K562 (cell line): ENCODE measurements around the gene DMD. TPM values are rescaled to one million over a fixed set of nuclear protein-coding genes. Genes with fewer than 3 reads are reported as not detected.

Experiments used
- ATAC-seq: fragments of 200-7000 bp; cut with Tn5 transposase; 3 replicates; pipeline ENCODE4 v1.9.1; 2020; ENCODE audit warnings: moderate library complexity
- BruUV-seq: library from RNA; stranded (reverse); fragments of 400-500 nt; replicated peaks from 2 replicates; lab custom pipeline; 2021; lab: Mats Ljungman, UMichigan
- CTCF ChIA-PET: fragments of 300-600 bp; formaldehyde crosslinking; extraction: SDS; loops from one replicate; lab custom pipeline; 2021; ENCODE audit warnings: low intra/inter-chr PET ratio; lab: Yijun Ruan, JAX
- POLR2A ChIA-PET: fragments of 300-600, 350-650 bp; sonication (Branson Sonifier 250); formaldehyde crosslinking; extraction: SDS; loops from one replicate; lab custom pipeline; 2021; ENCODE audit warnings: antibody characterized with exemption, inconsistent platforms; lab: Yijun Ruan, JAX
- DNase-seq, 4 experiments: peaks; one replicate each; pipeline versions ENCODE4 v3.0.0 to v3.0.0-alpha.2; 2011 to 2018; ENCODE audit warnings: low spot score in 3 of 4, mixed read lengths in 3 of 4; ENCODE audit errors: extremely low read depth in 1 of 4
- FAIRE-seq: peaks from 2 replicates; lab custom pipeline; 2011; peaks lifted over from hg19 to GRCh38; lab: Jason Lieb, UNC
- H2AFZ ChIP-seq: 2 replicates; pipeline ENCODE4 v1.6.0; 2011; ENCODE audit warnings: low read depth, low read length, control low read depth, inconsistent platforms
- H3K27ac ChIP-seq: fragments of 200-600 bp; 3 replicates; pipeline ENCODE4 v1.8.0; 2011; ENCODE audit warnings: low read depth, mild to moderate bottlenecking, control low read depth, inconsistent platforms, low read length, moderate library complexity, mixed read lengths; ENCODE audit errors: extremely low read depth
- H3K27me3 ChIP-seq, 2 experiments: fragments of 300-600 bp in 1 of 2; 2 replicates in 1 of 2; 3 replicates in 1 of 2; pipeline versions ENCODE4 v1.6.0 to v1.8.0; 2011; ENCODE audit warnings: inconsistent platforms in 2 of 2, low read length in 2 of 2, mild to moderate bottlenecking in 1 of 2, mixed read lengths in 1 of 2, moderate library complexity in 1 of 2; ENCODE audit not compliant: control insufficient read depth in 2 of 2, insufficient read depth in 2 of 2
- H3K36me3 ChIP-seq: fragments of 300-600 bp; 3 replicates; pipeline ENCODE4 v1.8.0; 2011; ENCODE audit warnings: mild to moderate bottlenecking, low read length, inconsistent platforms; ENCODE audit not compliant: control insufficient read depth, insufficient read depth
- H3K4me1 ChIP-seq, 2 experiments: fragments of 200-600 bp in 1 of 2; replicated peaks in 1 of 2; 2 replicates in 1 of 2; 3 replicates in 1 of 2; pipeline versions ENCODE4 v1.5.1 to v1.8.0; 2011; ENCODE audit warnings: inconsistent platforms in 2 of 2, low read length in 2 of 2, mild to moderate bottlenecking in 1 of 2, mixed read lengths in 1 of 2, moderate library complexity in 1 of 2; ENCODE audit not compliant: control insufficient read depth in 2 of 2, insufficient read depth in 2 of 2
- H3K4me2 ChIP-seq: 2 replicates; pipeline ENCODE4 v1.6.1; 2011; ENCODE audit warnings: low read length, control low read depth, inconsistent platforms, mixed read lengths; ENCODE audit not compliant: insufficient read depth
- H3K4me3 ChIP-seq: fragments of 200-600 bp; sonication (generic), shearing (Covaris generic); 2 replicates; pipeline ENCODE4 v1.5.1; 2016; ENCODE audit warnings: control low read depth, inconsistent platforms
- H3K79me2 ChIP-seq: fragments of 200-600 bp; 3 replicates; pipeline ENCODE4 v1.8.0; 2011; ENCODE audit warnings: low read length, inconsistent platforms; ENCODE audit not compliant: control insufficient read depth, insufficient read depth
- H3K9ac ChIP-seq, 2 experiments: 2 replicates each; pipeline versions ENCODE4 v1.6.0 to v1.6.1; 2011; ENCODE audit warnings: low read depth in 2 of 2, low read length in 2 of 2, control low read depth in 1 of 2, inconsistent platforms in 1 of 2, mild to moderate bottlenecking in 1 of 2, mixed read lengths in 1 of 2; ENCODE audit not compliant: insufficient read depth in 1 of 2
- H3K9me1 ChIP-seq: one replicate; pipeline ENCODE4 v1.6.0; 2011; ENCODE audit warnings: inconsistent platforms, mild to moderate bottlenecking, low read length, moderate library complexity; ENCODE audit not compliant: control insufficient read depth, insufficient read depth
- H3K9me3 ChIP-seq: replicated peaks from 2 replicates; pipeline ENCODE4 v1.5.1; 2011; ENCODE audit warnings: low read depth, low read length, inconsistent platforms; ENCODE audit not compliant: control insufficient read depth, insufficient read depth
- H4K20me1 ChIP-seq: replicated peaks from 2 replicates; pipeline ENCODE4 v1.6.1; 2011; ENCODE audit warnings: low read length, inconsistent platforms, mixed read lengths; ENCODE audit not compliant: control insufficient read depth, insufficient read depth
- CREB3L1 ChIP-seq: fragments of 450-650 bp; IDR thresholded peaks from 2 replicates; pipeline ENCODE4 v1.6.1; 2014; ENCODE audit warnings: low read depth, mild to moderate bottlenecking, moderate library complexity, borderline replicate concordance
- CTCF ChIP-seq, 3 experiments: IDR thresholded peaks in 2 of 3; conservative IDR thresholded peaks in 1 of 3; 2 replicates each; pipeline ENCODE4 v1.5.1; 2011 to 2012; ENCODE audit warnings: low read length in 3 of 3, mild to moderate bottlenecking in 3 of 3, control low read depth in 2 of 3, improper control_type of control experiment in 1 of 3, inconsistent platforms in 1 of 3, low read depth in 1 of 3, mixed read lengths in 1 of 3, moderate library complexity in 1 of 3; ENCODE audit not compliant: insufficient read depth in 2 of 3
- MAFF ChIP-seq: IDR thresholded peaks from 2 replicates; pipeline ENCODE4 v1.6.1; 2012; ENCODE audit warnings: low read length, improper control_type of control experiment
- MAZ ChIP-seq, 2 experiments: fragments of 450-650 bp in 1 of 2; sonication (generic) in 1 of 2; formaldehyde crosslinking; IDR thresholded peaks in 1 of 2; conservative IDR thresholded peaks in 1 of 2; 2 replicates each; pipeline versions ENCODE4 v1.4.0 to v1.5.0; 2020; ENCODE audit warnings: mild to moderate bottlenecking in 1 of 2, missing genetic modification reagents in 1 of 2
- MCM5 ChIP-seq: fragments of 450-650 bp; IDR thresholded peaks from 2 replicates; pipeline ENCODE4 v1.6.1; 2016; ENCODE audit warnings: low read depth
- RBM25 ChIP-seq: fragments of 200-400 bp; formaldehyde crosslinking; IDR thresholded peaks from 2 replicates; pipeline ENCODE4 v1.6.1; 2018; ENCODE audit warnings: low read length, low read depth, moderate library complexity; ENCODE audit not compliant: severe bottlenecking
- SIN3B ChIP-seq: fragments of 450-650 bp; IDR thresholded peaks from 2 replicates; pipeline ENCODE4 v1.6.1; 2017; ENCODE audit warnings: low read depth, mild to moderate bottlenecking, moderate library complexity
- THRA ChIP-seq: fragments of 450-650 bp; IDR thresholded peaks from 2 replicates; pipeline ENCODE4 v1.6.1; 2017; ENCODE audit warnings: mild to moderate bottlenecking, moderate library complexity
- WHSC1 ChIP-seq: IDR thresholded peaks from one replicate; pipeline ENCODE4 v1.6.1; 2012; ENCODE audit warnings: low read length, control low read depth, inconsistent platforms
- ZFP1 ChIP-seq: fragments of 450-650 bp; formaldehyde crosslinking; IDR thresholded peaks from 2 replicates; pipeline ENCODE4 v1.4.0; 2020; ENCODE audit warnings: mild to moderate bottlenecking, mixed read lengths
- ZNF175 ChIP-seq: fragments of 200-800 bp; sonication (Bioruptor generic); IDR thresholded peaks from 2 replicates; pipeline ENCODE4 v1.6.1; 2016; ENCODE audit warnings: low read depth, mild to moderate bottlenecking, missing genetic modification characterization, missing compliant biosample characterization
- ZNF449 ChIP-seq: fragments of 250-450 bp; sonication (Bioruptor Pico); IDR thresholded peaks from 2 replicates; pipeline ENCODE4 v1.8.0; 2022; ENCODE audit warnings: moderate library complexity, mild to moderate bottlenecking, inconsistent platforms
- ZNF740 ChIP-seq, 3 experiments: fragments of 200-800 bp in 1 of 3; sonication (Bioruptor generic) in 1 of 3; sonication (generic) in 1 of 3; formaldehyde crosslinking in 1 of 3; IDR thresholded peaks; 2 replicates each; pipeline versions ENCODE4 v1.6.1 to v1.8.0; 2016 to 2022; ENCODE audit warnings: mild to moderate bottlenecking in 2 of 3, missing compliant biosample characterization in 2 of 3, missing genetic modification characterization in 2 of 3, missing genetic modification reagents in 1 of 3
- WGBS: fragments of 100-300 bp; shearing (Covaris generic); methylation state at CpG from one replicate; pipeline ENCODE4 v1.1.6; 2016; ENCODE audit warnings: low coverage, mixed read lengths; ENCODE audit not compliant: insufficient coverage; ENCODE audit errors: missing lambda C conversion rate; 5-methylcytosine and 5-hydroxymethylcytosine counted together
- in situ Hi-C: fragments of 300-500 bp; cut with MboI; formaldehyde crosslinking; loops from 4 replicates; pipeline ENCODE4 v1.15.0; 2018; ENCODE audit warnings: inconsistent platforms, mixed read lengths
- intact Hi-C: fragments of 100-400 bp; cut with micrococcal nuclease; formaldehyde crosslinking; loops from 2 replicates; pipeline ENCODE4 v1.14.2; 2022
- polyA plus RNA-seq, 8 experiments: library from polyadenylated mRNA; depleted of rRNA in 4 of 8; stranded (reverse) in 5 of 8; unstranded in 3 of 8; fragments of >200 nt; fragmentation: Nextera tagmentation in 2 of 8; fragmentation: Illumina TruSeq in 1 of 8; extraction: Ambion mirVana in 2 of 8; extraction: Trizol in 1 of 8; gene quantifications; 2 replicates each; pipeline versions ENCODE4 v1.2.1 to v1.2.3, GENCODE V29; 2011 to 2014; ENCODE audit warnings: inconsistent platforms in 1 of 8, missing spikeins in 1 of 8
- total RNA-seq, 7 experiments: library from RNA; depleted of rRNA in 6 of 7; stranded (reverse); fragments of >200 nt in 6 of 7; fragmentation: Illumina TruSeq in 2 of 7; extraction: Trizol in 2 of 7; gene quantifications; 2 replicates each; pipeline versions ENCODE4 v1.2.1 to v1.2.3, GENCODE V29; 2011 to 2021; ENCODE audit warnings: low replicate concordance in 1 of 7

The DMD gene
- total and polyA plus RNA-seq, 9 of the 15 experiments (the other 6 are each of a cell fraction or from before 2014, with no cell fraction given): 3.8 to 20.4 (median 11.4) TPM

GRCh38 chrX:32118832-32119231, 1092.5 kb downstream of the DMD start (continued):
- TF ChIP-seq ZNF175: no peak
- no peak for TF ChIP-seq CREB3L1
- no peak for TF ChIP-seq THRA
- TF ChIP-seq MAZ (CRISPR knock-in tag; conservative IDR thresholded peaks at IDR 0.05 in 1 of 2, IDR thresholded peaks at IDR 0.05 in 1 of 2): no peak
- no peak for TF ChIP-seq WHSC1
- TF ChIP-seq ZNF449: no peak
- TF ChIP-seq, all 486 proteins: peak for 0

- in situ Hi-C loops: no loop called here
- POLR2A ChIA-PET: no interaction called here
- peak in 3 of 4 experiments; percentile 5 to 6 (median 5) for DNase-seq
- TF ChIP-seq ZNF740 (CRISPR knock-in tag; IDR thresholded peaks at IDR 0.05) (no peak), ZNF740 (tag; IDR thresholded peaks at IDR 0.05) (no peak), MAFF (no peak), ZFP1 (CRISPR knock-in tag) (no peak), RBM25 (no peak), SIN3B (no peak), MCM5 (no peak), CTCF (IDR thresholded peaks at IDR 0.05 in 2 of 3, conservative IDR thresholded peaks at IDR 0.05 in 1 of 3; ENCODE audit: insufficient read depth in 2 of 3, low read depth in 1 of 3, low read length in 3 of 3) (peak in 2 of 3 experiments; percentile 18 to 31; a peak in 1 of 6 replicates)
Measured at GRCh38 chrX:32116047-32116446, 1095.3 kb downstream of the DMD start.

More at GRCh38 chrX:32116047-32116446, 1095.3 kb downstream of the DMD start:
- Histone ChIP-seq H3K9me1 (no peaks in the 10 kb centered on the region), H3K9me3 (no peaks in the 10 kb centered on the region), H3K4me2 (no peak overlapping the region), H4K20me1 (no peaks in the 10 kb centered on the region), H3K79me2 (no peaks in the 10 kb centered on the region), H3K27ac (no peak overlapping the region), H3K9ac (no peak overlapping the region), H2AFZ (no peak overlapping the region), H3K4me1 (no peaks in the 10 kb centered on the region), H3K27me3 (no peaks in the 10 kb centered on the region), H3K4me3 (no peak overlapping the region), H3K36me3 (no peaks in the 10 kb centered on the region)
- BruUV-seq: no TSS peak
- intact Hi-C loops: no loop called here
- no peak for FAIRE-seq
- CTCF ChIA-PET: interaction anchor here (1.2 kb wide), 1 partner anchor 836 kb away, joined by 3 read pairs; no protein-coding TSS in a partner anchor
- ATAC-seq: no peak
- 3% methylated on average over 3 of the region's 3 CpGs for WGBS
